ENCODE measurements around the gene ARL10.

GRCh38 chr5:176339304-176339703 is 26.0 kb upstream of the ARL10 start:
- TF ChIP-seq CTCF (IDR thresholded peaks at IDR 0.05; ENCODE audit: borderline replicate concordance, extremely low read depth, low read length, poor library complexity, severe bottlenecking) (no peak), EZH2 (IDR thresholded peaks at IDR 0.05; ENCODE audit: borderline replicate concordance, low read depth, low read length, severe bottlenecking) (no peak)

Data from DND-41 (cell line).